Nephron (organoid): ENCODE results near the gene BMPR2.

Experiments
- H3K27ac Mint-ChIP-seq, 3 experiments: 2 replicates each; pipeline ENCODE4 v1.8.0; 2020; ENCODE audit warnings: mixed read lengths in 3 of 3, mild to moderate bottlenecking in 2 of 3, moderate library complexity in 1 of 3
- H3K27me3 Mint-ChIP-seq: 2 replicates; pipeline ENCODE4 v1.8.0; 2021; ENCODE audit warnings: low read depth, mild to moderate bottlenecking, moderate library complexity, mixed read lengths
- H3K36me3 Mint-ChIP-seq: 2 replicates; pipeline ENCODE4 v1.8.0; 2020; ENCODE audit warnings: low read depth, mixed read lengths
- H3K4me1 Mint-ChIP-seq: 2 replicates; pipeline ENCODE4 v1.8.0; 2020; ENCODE audit warnings: mixed read lengths
- H3K4me3 Mint-ChIP-seq, 3 experiments: 2 replicates each; pipeline ENCODE4 v1.8.0; 2020; ENCODE audit warnings: mild to moderate bottlenecking in 3 of 3, mixed read lengths in 3 of 3, moderate library complexity in 2 of 3
- H3K9me3 Mint-ChIP-seq: 2 replicates; pipeline ENCODE4 v1.8.0; 2020; ENCODE audit warnings: mixed read lengths
- TF ChIP-seq, protein P1 (sequence below), 3 experiments: fragments of 200-600 bp; sonication (generic); IDR thresholded peaks; one replicate each; pipeline ENCODE4 v1.5.0; 2021; ENCODE audit warnings: antibody characterized with exemption in 3 of 3; ENCODE audit not compliant: unreplicated experiment in 3 of 3

BMPR2 gene

DNA sequence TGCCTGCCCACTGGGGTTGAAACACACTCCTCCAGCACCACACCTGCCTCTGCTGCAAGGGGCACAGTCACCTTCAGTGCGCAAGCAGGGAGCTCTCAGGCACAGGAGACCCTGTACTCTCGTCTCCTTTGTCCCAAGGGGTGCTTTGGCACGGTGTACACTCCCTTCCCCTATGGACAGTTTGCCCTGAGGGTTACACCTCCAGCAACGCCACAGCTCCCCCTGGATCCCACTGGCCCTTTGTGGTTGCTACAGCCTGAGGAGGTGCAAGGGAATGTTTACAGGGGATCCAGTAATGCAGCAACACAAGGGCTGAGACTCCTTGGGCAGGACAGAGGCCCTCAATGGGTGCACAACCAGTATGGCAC lies 213.4 kb downstream of the BMPR2 start:
- Mint-ChIP-seq H3K9me3 (no peaks in the 10 kb centered on the region), H3K27me3 (no peaks in the 10 kb centered on the region), H3K4me3 (no peak overlapping the region), H3K36me3 (no peaks in the 10 kb centered on the region), H3K4me1 (peaks cover 16% of the 10 kb centered on the region), H3K27ac (no peak overlapping the region)
- TF ChIP-seq, protein P1, sequence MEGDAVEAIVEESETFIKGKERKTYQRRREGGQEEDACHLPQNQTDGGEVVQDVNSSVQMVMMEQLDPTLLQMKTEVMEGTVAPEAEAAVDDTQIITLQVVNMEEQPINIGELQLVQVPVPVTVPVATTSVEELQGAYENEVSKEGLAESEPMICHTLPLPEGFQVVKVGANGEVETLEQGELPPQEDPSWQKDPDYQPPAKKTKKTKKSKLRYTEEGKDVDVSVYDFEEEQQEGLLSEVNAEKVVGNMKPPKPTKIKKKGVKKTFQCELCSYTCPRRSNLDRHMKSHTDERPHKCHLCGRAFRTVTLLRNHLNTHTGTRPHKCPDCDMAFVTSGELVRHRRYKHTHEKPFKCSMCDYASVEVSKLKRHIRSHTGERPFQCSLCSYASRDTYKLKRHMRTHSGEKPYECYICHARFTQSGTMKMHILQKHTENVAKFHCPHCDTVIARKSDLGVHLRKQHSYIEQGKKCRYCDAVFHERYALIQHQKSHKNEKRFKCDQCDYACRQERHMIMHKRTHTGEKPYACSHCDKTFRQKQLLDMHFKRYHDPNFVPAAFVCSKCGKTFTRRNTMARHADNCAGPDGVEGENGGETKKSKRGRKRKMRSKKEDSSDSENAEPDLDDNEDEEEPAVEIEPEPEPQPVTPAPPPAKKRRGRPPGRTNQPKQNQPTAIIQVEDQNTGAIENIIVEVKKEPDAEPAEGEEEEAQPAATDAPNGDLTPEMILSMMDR (IDR thresholded peaks at IDR 0.05; ENCODE audit: unreplicated experiment in 3 of 3), result no peak

DNA sequence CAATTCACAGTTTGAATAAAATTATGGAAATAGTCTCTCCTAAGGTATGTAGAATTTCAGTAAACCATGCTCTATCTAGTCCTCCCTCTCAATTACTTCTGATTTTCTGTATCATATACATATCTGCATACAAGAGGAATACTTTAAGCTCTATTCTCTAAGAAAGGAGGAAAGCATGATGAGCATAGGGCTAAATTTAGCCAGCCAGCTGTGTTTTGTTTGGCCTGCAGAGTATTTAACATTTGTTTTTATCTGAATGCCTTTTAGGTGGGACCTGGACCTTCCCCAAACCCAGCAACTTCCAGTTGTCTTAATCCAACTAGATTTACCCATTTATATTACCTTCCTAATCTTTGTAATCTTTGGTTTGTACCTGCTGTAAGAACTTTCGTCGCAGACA lies 216.4 kb downstream of the BMPR2 start:
- Mint-ChIP-seq H3K4me1 (peaks cover 16% of the 10 kb centered on the region), H3K4me3 (no peak overlapping the region), H3K9me3 (no peaks in the 10 kb centered on the region), H3K27ac (peak overlapping the region in 2 of 3 experiments; percentile 26 to 32), H3K36me3 (no peaks in the 10 kb centered on the region), H3K27me3 (no peaks in the 10 kb centered on the region)
- TF ChIP-seq, protein P1 (IDR thresholded peaks at IDR 0.05; ENCODE audit: unreplicated experiment in 3 of 3), result no peak

DNA sequence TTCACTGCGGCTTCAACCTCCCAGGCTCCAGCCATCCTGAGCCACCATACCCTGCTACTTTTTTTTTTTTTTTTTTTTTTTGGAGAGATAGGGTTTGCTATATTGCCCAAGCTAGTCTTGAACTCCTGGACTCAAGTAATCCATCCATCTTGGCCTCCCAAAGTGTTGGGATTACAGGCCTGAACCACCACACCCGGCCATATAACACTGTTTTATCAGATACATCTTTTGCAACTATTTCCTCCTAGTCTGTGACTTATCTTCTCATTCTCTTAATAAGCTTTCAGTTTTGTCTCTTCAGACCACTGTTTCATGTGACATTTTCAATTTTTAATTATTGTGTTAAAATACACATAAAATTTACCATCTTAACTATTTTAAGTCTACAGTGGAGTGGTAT lies 223.0 kb downstream of the BMPR2 start:
- H3K4me3 Mint-ChIP-seq, result no peak overlapping the region
- H3K27ac Mint-ChIP-seq, result no peak overlapping the region
- no peaks in the 10 kb centered on the region for H3K4me1 Mint-ChIP-seq
- TF ChIP-seq, protein P1 (IDR thresholded peaks at IDR 0.05; ENCODE audit: unreplicated experiment in 3 of 3), result no peak
- no peaks in the 10 kb centered on the region for H3K9me3 Mint-ChIP-seq
- no peaks in the 10 kb centered on the region for H3K36me3 Mint-ChIP-seq
- no peaks in the 10 kb centered on the region for H3K27me3 Mint-ChIP-seq

DNA sequence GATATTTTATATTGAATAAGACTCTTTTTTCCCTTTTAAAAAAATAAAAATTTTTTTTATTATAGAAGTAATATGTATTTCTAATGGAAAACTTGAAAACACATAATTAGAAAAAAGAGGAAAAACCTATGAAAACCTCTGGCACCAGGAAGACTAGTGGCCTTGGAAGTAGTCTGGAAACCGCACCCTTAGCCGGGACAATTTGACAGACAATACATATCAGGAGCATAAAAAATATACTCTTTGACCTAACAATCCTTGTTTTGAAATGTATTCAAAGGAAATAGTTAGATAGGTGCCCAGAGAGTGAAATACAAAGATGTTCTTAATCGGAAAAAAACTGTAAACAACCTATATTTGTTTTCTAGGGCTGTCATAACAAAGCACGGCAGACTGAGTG lies 223.8 kb downstream of the BMPR2 start:
- Mint-ChIP-seq H3K4me3 (no peak overlapping the region), H3K4me1 (no peaks in the 10 kb centered on the region), H3K36me3 (no peaks in the 10 kb centered on the region)

DNA sequence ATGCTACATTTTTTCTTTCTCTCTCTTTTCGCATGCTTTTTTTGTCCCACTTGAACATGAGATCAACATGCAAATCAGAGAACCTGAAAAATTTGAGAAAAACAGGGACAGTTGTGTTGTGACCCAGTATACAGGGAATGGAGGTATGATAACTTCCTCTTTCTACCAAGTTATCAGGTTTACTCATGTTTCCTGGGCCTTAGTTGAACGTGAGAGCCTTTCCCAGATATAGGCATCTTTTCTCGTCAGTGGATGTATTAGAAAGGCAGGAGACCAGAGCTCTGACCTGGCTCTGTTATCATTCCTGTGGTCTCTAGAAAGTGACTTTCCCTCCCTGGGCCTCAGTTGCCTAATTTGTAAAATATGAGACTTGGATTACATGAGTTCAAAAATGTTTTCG lies 228.6 kb downstream of the BMPR2 start:
- TF ChIP-seq, protein P1 (IDR thresholded peaks at IDR 0.05; ENCODE audit: unreplicated experiment in 3 of 3), result no peak
- Mint-ChIP-seq H3K9me3 (no peaks in the 10 kb centered on the region), H3K27ac (no peak overlapping the region), H3K36me3 (no peaks in the 10 kb centered on the region), H3K4me3 (no peak overlapping the region), H3K27me3 (no peaks in the 10 kb centered on the region), H3K4me1 (no peaks in the 10 kb centered on the region)

More for the DNA sequence above, 223.8 kb downstream of the BMPR2 start:
- Mint-ChIP-seq H3K27me3 (no peaks in the 10 kb centered on the region), H3K9me3 (no peaks in the 10 kb centered on the region), H3K27ac (no peak overlapping the region)
- TF ChIP-seq, protein P1 (IDR thresholded peaks at IDR 0.05; ENCODE audit: unreplicated experiment in 3 of 3), result no peak

DNA sequence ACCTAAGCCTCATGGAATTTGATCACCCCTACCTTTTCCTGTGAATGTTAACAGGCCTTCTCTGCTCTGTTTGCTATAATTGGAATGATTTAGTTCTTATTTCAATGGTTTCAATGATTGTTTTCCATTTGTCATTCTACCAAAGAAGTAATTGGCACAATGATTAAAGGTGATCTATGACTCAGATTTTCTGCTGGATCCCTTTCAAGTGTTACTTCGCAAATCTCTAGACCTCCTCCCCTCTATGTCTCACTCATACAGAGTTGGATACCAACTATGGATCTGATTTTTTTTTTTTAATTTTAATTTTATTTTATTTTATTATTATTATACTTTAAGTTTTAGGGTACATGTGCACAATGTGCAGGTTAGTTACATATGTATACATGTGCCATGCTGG lies 229.0 kb downstream of the BMPR2 start:
- H3K27ac Mint-ChIP-seq, result no peak overlapping the region
- TF ChIP-seq, protein P1 (IDR thresholded peaks at IDR 0.05; ENCODE audit: unreplicated experiment in 3 of 3), result no peak
- no peaks in the 10 kb centered on the region for H3K9me3 Mint-ChIP-seq
- no peaks in the 10 kb centered on the region for H3K4me1 Mint-ChIP-seq
- H3K4me3 Mint-ChIP-seq, result no peak overlapping the region
- H3K27me3 Mint-ChIP-seq, result no peaks in the 10 kb centered on the region
- no peaks in the 10 kb centered on the region for H3K36me3 Mint-ChIP-seq
